GM21786 (cell line): Measurements from ENCODE around the gene CTDP1.
"Not testable (repeated sequence)": the region's sequence is repeated elsewhere in the genome, so short reads cannot be mapped to it uniquely, and the experiment has no call there.

Source experiments
- ATAC-seq: cut with Tn5 transposase; IDR thresholded peaks from one replicate; pipeline ENCODE4 v1.9.1; 2021; ENCODE audit not compliant: unreplicated experiment

The CTDP1 gene

GRCh38 chr18:79697178-79697577 is 17.6 kb downstream of the CTDP1 start:
- ATAC-seq: no peak

DNA sequence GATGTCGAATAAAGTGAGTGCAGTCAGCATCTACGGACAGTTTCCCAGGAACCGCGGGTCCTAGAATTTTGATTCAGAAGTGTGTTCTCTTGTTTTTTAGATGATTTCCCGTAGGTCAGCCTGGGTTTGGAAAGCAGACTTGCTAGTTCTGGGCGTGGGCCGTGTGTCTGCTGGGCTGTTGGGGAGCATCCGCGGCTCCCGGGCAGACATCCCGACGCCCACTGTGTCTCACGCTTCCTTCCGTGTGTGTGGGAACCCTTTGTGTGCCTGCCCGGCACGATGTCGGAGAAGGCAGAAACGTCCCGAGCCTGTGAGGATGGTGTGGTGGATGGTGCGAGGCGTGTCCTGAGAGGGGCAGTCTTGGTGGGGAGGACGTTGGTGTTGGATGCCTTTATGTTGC is 18.4 kb downstream of the CTDP1 start:
- no peak for ATAC-seq

GRCh38 chr18:79698668-79699335 is 19.2 kb downstream of the CTDP1 start:
- no peak for ATAC-seq

DNA sequence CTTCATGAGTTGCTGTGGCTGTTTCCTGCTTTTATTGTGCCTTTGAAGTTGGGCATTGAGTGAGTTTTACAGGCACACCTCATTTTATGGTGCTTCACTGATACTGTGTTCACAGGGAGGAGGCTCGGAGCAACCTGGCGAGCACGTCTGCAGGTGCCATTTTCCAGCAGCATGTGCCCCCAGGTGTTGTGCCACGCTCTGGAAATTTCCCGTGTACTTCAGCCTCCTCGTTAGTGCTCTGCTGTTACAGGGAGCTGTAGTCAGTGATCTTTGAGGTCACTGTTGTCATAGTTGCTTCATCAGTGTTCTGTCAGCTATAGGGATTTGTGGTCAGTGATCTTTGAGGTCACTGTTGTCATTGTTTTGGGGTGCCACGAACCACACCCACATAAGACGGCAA is 20.1 kb downstream of the CTDP1 start:
- no peak for ATAC-seq

- no peak for ATAC-seq
Observed at GRCh38 chr18:79702906-79703305, 23.3 kb downstream of the CTDP1 start.

DNA sequence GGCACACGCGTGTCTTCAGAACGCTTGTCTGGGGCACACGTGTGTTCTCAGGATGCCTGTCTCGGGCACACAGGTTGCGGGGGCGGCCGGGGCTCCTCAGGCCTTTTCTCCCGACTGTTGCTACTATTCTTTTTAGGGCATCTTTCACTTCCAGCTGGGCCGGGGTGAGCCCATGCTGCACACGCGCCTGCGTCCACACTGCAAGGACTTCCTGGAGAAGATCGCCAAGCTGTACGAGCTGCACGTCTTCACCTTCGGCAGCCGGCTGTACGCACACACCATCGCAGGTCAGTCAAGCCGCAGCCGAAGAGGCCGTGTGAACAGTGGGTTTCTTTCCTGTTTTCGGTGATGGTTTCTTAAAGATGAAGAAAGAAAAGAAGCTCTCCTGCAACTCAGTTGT is 25.0 kb downstream of the CTDP1 start:
- ATAC-seq: no peak

GRCh38 chr18:79705272-79705671 is 25.7 kb downstream of the CTDP1 start:
- no peak for ATAC-seq

DNA sequence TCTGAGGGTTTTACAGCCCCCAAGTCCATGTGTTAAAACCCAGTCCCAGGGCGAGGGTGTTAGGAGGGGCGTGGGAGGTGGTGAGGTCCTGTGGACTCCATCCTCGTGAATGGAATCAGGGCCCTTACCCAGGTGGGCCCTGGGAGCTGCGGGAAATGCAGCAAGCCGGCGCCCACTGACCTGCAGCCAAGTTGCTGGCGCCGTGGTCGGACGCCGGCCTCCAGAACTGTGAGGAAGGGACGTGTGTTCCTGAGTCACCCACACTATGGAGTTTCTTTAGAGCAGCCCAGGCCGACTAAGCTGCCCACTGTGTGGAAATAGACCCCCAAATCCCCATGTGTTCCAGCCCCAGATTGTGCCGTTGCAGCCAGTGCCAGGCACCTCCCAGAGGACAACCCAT is 26.4 kb downstream of the CTDP1 start:
- ATAC-seq: no peak

DNA sequence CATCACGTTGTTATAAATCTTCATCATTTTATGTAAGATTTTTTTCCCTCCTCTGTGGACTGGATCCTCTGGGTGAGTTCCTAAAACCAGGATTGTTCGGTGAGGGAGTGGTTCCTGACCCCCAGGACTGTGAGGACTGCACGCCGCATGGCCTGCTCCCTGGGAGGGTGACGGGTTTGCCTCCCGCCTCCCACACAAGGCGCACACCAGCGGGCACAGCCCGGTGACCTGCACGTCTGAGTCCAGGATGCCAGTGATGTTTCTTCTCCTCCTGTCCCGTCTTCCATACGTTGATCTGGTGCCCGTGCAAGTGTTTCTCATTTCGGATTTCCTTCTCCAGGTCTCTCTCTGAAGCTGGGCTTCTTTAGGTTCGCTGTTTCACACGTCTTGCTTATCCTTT is 27.1 kb downstream of the CTDP1 start:
- no peak for ATAC-seq

GRCh38 chr18:79707239-79707638 is 27.6 kb downstream of the CTDP1 start:
- no peak for ATAC-seq

GRCh38 chr18:79707671-79708070 is 28.1 kb downstream of the CTDP1 start:
- no peak for ATAC-seq

DNA sequence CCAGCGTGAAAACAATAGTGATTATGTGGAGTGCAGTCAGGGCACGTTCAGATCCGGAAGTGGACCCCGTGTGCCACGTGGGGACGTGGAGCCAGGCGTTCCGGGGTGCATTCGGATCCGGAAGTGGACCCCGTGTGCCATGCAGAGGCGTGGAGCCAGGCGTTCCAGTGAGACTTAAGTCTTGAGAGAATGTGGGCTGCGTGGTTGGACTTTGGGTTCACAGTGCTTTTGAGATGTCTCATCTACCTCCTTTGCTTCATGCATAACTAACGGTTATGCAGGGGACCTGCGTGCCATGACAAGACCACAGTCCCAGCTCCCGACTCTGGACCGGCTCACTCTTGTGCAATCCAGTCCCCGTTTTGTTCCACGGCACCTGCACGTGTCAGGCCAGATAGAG is 28.8 kb downstream of the CTDP1 start:
- no peak for ATAC-seq

- no peak for ATAC-seq
Observed at GRCh38 chr18:79712206-79712857, 32.7 kb downstream of the CTDP1 start.

- ATAC-seq: no peak
Observed at GRCh38 chr18:79713341-79713740, 33.7 kb downstream of the CTDP1 start.

DNA sequence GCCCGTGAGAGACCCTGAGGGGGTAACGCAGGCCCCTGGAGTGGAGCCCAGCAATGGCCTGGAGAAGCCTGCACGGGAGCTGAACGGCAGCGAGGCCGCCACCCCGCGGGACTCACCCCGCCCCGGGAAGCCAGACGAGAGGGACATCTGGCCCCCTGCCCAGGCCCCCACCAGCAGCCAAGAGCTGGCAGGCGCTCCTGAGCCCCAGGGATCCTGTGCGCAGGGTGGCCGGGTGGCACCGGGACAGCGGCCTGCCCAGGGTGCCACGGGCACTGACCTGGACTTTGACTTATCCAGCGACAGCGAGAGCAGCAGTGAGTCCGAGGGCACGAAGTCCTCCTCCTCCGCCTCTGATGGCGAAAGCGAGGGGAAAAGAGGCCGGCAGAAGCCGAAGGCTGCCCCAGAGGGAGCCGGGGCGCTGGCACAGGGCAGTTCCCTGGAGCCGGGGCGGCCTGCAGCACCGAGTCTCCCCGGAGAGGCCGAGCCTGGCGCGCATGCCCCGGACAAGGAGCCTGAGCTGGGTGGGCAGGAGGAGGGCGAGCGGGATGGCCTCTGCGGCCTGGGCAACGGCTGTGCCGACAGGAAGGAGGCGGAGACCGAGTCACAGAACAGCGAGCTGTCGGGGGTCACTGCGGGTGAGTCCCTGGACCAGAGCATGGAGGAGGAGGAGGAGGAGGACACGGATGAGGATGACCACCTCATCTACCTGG is 35.1 kb downstream of the CTDP1 start:
- no peak for ATAC-seq

DNA sequence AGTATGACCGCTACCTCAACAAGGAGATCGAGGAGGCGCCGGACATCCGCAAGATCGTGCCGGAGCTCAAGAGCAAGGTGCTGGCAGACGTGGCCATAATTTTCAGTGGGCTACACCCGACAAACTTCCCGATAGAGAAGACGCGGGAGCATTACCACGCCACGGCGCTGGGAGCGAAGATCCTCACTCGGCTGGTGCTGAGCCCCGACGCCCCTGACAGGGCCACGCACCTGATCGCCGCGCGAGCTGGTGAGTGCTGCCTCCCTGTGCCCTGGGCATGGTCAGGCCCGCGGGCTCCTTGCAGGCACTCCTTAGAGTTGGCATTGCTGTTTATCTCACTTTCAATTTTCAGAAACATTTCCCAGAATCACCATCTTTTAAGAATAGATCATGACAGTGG is 35.7 kb downstream of the CTDP1 start:
- no peak for ATAC-seq

DNA sequence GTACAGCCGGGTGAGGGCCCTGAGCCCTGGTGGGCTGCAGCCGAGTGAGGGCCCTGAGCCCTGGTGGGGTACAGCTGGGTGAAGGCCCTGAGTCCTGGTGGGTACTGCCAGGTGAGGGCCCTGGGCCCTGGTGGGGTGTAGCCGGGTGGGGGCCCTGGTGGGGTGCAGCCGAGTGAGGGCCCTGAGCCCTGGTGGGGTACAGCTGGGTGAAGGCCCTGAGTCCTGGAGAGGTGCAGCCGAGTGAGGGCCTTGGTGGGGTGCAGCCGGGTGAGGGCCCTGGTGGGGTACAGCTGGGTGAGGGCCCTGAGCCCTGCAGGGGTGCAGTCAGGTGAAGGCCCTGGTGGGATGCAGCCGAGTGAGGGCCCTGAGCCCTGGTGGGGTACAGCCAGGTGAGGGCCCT is 37.5 kb downstream of the CTDP1 start:
- ATAC-seq: no peak

DNA sequence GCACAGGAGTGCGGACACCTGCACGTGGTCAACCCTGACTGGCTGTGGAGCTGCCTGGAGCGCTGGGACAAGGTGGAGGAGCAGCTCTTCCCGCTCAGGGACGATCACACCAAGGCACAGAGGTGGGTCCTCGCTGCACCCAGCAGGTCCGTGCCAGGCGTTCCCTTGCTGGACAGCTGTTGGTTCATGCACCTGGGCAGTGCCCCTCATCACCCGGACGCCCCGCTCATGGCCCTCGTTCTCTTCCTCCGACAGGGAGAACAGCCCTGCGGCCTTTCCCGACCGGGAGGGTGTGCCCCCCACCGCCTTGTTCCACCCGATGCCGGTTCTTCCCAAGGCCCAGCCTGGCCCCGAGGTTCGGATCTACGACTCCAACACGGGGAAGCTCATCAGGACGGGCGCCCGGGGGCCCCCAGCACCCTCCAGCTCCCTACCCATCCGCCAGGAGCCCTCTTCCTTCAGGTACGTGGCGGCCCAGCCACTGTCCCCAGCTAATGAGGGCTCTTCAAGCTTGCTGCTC is 38.0 kb downstream of the CTDP1 start:
- ATAC-seq: no peak

GRCh38 chr18:79718126-79718525 is 38.5 kb downstream of the CTDP1 start:
- no peak for ATAC-seq

- ATAC-seq: no peak
Observed at GRCh38 chr18:79718878-79719477, 39.4 kb downstream of the CTDP1 start.

GRCh38 chr18:79719478-79720358 is 40.1 kb downstream of the CTDP1 start:
- ATAC-seq: not testable (repeated sequence)
